ENCODE data around the gene MTAP.

MTAP gene

GRCh38 chr9:21966140-21966851 lies 163.9 kb downstream of the MTAP start:
- H3K27ac ChIP-seq (replicated peaks): no peak overlapping the region
- no peak overlapping the region for H3K4me3 ChIP-seq (replicated peaks; ENCODE audit: insufficient read depth, low read length)
- TF ChIP-seq REST (IDR thresholded peaks at IDR 0.05; ENCODE audit: insufficient replicate concordance, low read depth): no peak
- no peak for TF ChIP-seq CTCF (IDR thresholded peaks at IDR 0.05; ENCODE audit: insufficient read depth, low read length)
- TF ChIP-seq POLR2AphosphoS5 (IDR thresholded peaks at IDR 0.05; ENCODE audit: low read depth): no peak
- TF ChIP-seq GABPA (IDR thresholded peaks at IDR 0.05; ENCODE audit: low read depth): no peak
- no peak for TF ChIP-seq SPI1 (IDR thresholded peaks at IDR 0.05; ENCODE audit: borderline replicate concordance, low read depth)
- DNase-seq (ENCODE audit: low read depth in 1 of 2, low spot score in 1 of 2): no peak
- H3K27me3 ChIP-seq (ENCODE audit: insufficient read depth, poor library complexity, severe bottlenecking): no peaks in the 10 kb centered on the region

GRCh38 chr9:21967169-21967568 lies 164.7 kb downstream of the MTAP start:
- TF ChIP-seq GABPA (IDR thresholded peaks at IDR 0.05; ENCODE audit: low read depth) (no peak), SPI1 (IDR thresholded peaks at IDR 0.05; ENCODE audit: borderline replicate concordance, low read depth) (no peak), REST (IDR thresholded peaks at IDR 0.05; ENCODE audit: insufficient replicate concordance, low read depth) (no peak), POLR2AphosphoS5 (IDR thresholded peaks at IDR 0.05; ENCODE audit: low read depth) (peak; percentile 42; the same call in 1 of the 2 replicates), CTCF (IDR thresholded peaks at IDR 0.05; ENCODE audit: insufficient read depth, low read length) (no peak)
- Histone ChIP-seq H3K4me3 (replicated peaks; ENCODE audit: insufficient read depth, low read length) (no peak overlapping the region), H3K27me3 (ENCODE audit: insufficient read depth, poor library complexity, severe bottlenecking) (no peaks in the 10 kb centered on the region), H3K27ac (replicated peaks) (no peak overlapping the region)
- no peak for DNase-seq (ENCODE audit: low read depth in 1 of 2, low spot score in 1 of 2)

GRCh38 chr9:21967702-21968101 lies 165.3 kb downstream of the MTAP start:
- no peak for DNase-seq (ENCODE audit: low read depth in 1 of 2, low spot score in 1 of 2)
- TF ChIP-seq REST (IDR thresholded peaks at IDR 0.05; ENCODE audit: insufficient replicate concordance, low read depth): no peak
- TF ChIP-seq GABPA (IDR thresholded peaks at IDR 0.05; ENCODE audit: low read depth): no peak
- TF ChIP-seq POLR2AphosphoS5 (IDR thresholded peaks at IDR 0.05; ENCODE audit: low read depth): no peak
- TF ChIP-seq CTCF (IDR thresholded peaks at IDR 0.05; ENCODE audit: insufficient read depth, low read length): no peak
- no peak for TF ChIP-seq SPI1 (IDR thresholded peaks at IDR 0.05; ENCODE audit: borderline replicate concordance, low read depth)
- no peaks in the 10 kb centered on the region for H3K27me3 ChIP-seq (ENCODE audit: insufficient read depth, poor library complexity, severe bottlenecking)
- H3K4me3 ChIP-seq (replicated peaks; ENCODE audit: insufficient read depth, low read length): no peak overlapping the region
- H3K27ac ChIP-seq (replicated peaks): no peak overlapping the region

Data from HL-60 (cell line).